Measurements from ENCODE around the gene OR6F1.

DNA sequence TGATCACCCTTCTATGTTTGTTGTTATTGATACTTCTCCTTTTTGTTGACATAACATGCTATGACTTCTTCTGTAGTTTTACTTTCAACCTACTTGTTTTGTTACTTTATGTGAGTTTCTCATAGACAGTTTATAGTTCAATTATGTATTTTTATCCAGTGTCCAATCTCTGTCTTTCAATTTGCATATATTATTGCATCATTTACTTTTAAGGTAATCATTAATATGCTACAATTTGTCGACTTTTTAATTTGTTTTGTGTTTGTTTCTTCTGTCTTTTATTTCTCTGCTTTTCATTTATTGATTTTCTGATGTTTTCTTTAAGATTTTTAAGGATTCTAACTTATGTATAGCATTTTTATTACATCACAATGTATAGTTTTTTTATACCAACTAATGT lies 47.2 kb downstream of the OR6F1 start:
- TF ChIP-seq, protein P1, sequence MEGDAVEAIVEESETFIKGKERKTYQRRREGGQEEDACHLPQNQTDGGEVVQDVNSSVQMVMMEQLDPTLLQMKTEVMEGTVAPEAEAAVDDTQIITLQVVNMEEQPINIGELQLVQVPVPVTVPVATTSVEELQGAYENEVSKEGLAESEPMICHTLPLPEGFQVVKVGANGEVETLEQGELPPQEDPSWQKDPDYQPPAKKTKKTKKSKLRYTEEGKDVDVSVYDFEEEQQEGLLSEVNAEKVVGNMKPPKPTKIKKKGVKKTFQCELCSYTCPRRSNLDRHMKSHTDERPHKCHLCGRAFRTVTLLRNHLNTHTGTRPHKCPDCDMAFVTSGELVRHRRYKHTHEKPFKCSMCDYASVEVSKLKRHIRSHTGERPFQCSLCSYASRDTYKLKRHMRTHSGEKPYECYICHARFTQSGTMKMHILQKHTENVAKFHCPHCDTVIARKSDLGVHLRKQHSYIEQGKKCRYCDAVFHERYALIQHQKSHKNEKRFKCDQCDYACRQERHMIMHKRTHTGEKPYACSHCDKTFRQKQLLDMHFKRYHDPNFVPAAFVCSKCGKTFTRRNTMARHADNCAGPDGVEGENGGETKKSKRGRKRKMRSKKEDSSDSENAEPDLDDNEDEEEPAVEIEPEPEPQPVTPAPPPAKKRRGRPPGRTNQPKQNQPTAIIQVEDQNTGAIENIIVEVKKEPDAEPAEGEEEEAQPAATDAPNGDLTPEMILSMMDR (IDR thresholded peaks at IDR 0.05): no peak
- no peak for TF ChIP-seq POLR2A (IDR thresholded peaks at IDR 0.05)

Measured in tibial nerve (tissue), 3 donors.